ENCODE results near the gene LYVE1.

Gene LYVE1

GRCh38 chr11:10568486-10568941 lies at the start of gene LYVE1:
Gene LYVE1 (minus strand): TSS chr11:10568665. CDS start chr11:10568532, 133 bp downstream.
- FAIRE-seq = no peak
- no peak for DNase-seq (ENCODE audit: extremely low spot score, insufficient read length, low read depth)

GRCh38 chr11:10617551-10617950 lies 49.1 kb upstream of the LYVE1 start:
- no peak for DNase-seq (ENCODE audit: extremely low spot score, insufficient read length, low read depth)

GRCh38 chr11:10611979-10612862 lies 43.8 kb upstream of the LYVE1 start:
- FAIRE-seq = no peak
- DNase-seq (ENCODE audit: extremely low spot score, insufficient read length, low read depth) = no peak

More at GRCh38 chr11:10617551-10617950, 49.1 kb upstream of the LYVE1 start:
- FAIRE-seq = no peak

- DNase-seq (ENCODE audit: extremely low spot score, insufficient read length, low read depth) = no peak
- FAIRE-seq = no peak
Observed at GRCh38 chr11:10609636-10610035, 41.2 kb upstream of the LYVE1 start.

- FAIRE-seq (no peak), DNase-seq (ENCODE audit: extremely low spot score, insufficient read length, low read depth) (no peak)
Observed at GRCh38 chr11:10608584-10608983, 40.1 kb upstream of the LYVE1 start.

- FAIRE-seq (no peak), DNase-seq (ENCODE audit: extremely low spot score, insufficient read length, low read depth) (no peak)
Observed at GRCh38 chr11:10607462-10608132, 39.1 kb upstream of the LYVE1 start.

GRCh38 chr11:10606536-10607208 lies 38.2 kb upstream of the LYVE1 start:
- DNase-seq (ENCODE audit: extremely low spot score, insufficient read length, low read depth) = no peak
- peak; percentile 33 for FAIRE-seq

GRCh38 chr11:10605941-10606381 lies 37.5 kb upstream of the LYVE1 start:
- no peak for FAIRE-seq

GRCh38 chr11:10604798-10605197 lies 36.3 kb upstream of the LYVE1 start:
- DNase-seq (ENCODE audit: extremely low spot score, insufficient read length, low read depth) = no peak
- no peak for FAIRE-seq

More at GRCh38 chr11:10605941-10606381, 37.5 kb upstream of the LYVE1 start:
- DNase-seq (ENCODE audit: extremely low spot score, insufficient read length, low read depth) = no peak

GRCh38 chr11:10604340-10604748 lies 35.9 kb upstream of the LYVE1 start:
- no peak for FAIRE-seq

GRCh38 chr11:10603721-10604297 lies 35.3 kb upstream of the LYVE1 start:
- DNase-seq (ENCODE audit: extremely low spot score, insufficient read length, low read depth) (no peak), FAIRE-seq (no peak)

More at GRCh38 chr11:10604340-10604748, 35.9 kb upstream of the LYVE1 start:
- DNase-seq (ENCODE audit: extremely low spot score, insufficient read length, low read depth) = no peak

- no peak for FAIRE-seq
- DNase-seq (ENCODE audit: extremely low spot score, insufficient read length, low read depth) = no peak
Observed at GRCh38 chr11:10602945-10603344, 34.5 kb upstream of the LYVE1 start.

GRCh38 chr11:10602366-10602765 lies 33.9 kb upstream of the LYVE1 start:
- DNase-seq (ENCODE audit: extremely low spot score, insufficient read length, low read depth) (no peak), FAIRE-seq (no peak)

GRCh38 chr11:10601837-10602236 lies 33.4 kb upstream of the LYVE1 start:
- DNase-seq (ENCODE audit: extremely low spot score, insufficient read length, low read depth) = no peak
- no peak for FAIRE-seq

GRCh38 chr11:10600570-10601248 lies 32.2 kb upstream of the LYVE1 start:
- no peak for FAIRE-seq
- DNase-seq (ENCODE audit: extremely low spot score, insufficient read length, low read depth) = no peak

- no peak for FAIRE-seq
Observed at GRCh38 chr11:10599388-10600175, 31.1 kb upstream of the LYVE1 start.

GRCh38 chr11:10598816-10599215 lies 30.4 kb upstream of the LYVE1 start:
- DNase-seq (ENCODE audit: extremely low spot score, insufficient read length, low read depth) (no peak), FAIRE-seq (no peak)

More at GRCh38 chr11:10599388-10600175, 31.1 kb upstream of the LYVE1 start:
- DNase-seq (ENCODE audit: extremely low spot score, insufficient read length, low read depth) = no peak

GRCh38 chr11:10597877-10598351 lies 29.4 kb upstream of the LYVE1 start:
- FAIRE-seq = no peak

More at GRCh38 chr11:10597877-10598351, 29.4 kb upstream of the LYVE1 start:
- DNase-seq (ENCODE audit: extremely low spot score, insufficient read length, low read depth) = no peak

All from GM18507 (cell line).